ENCODE results near the gene SNX22.

- TF ChIP-seq CTCF (IDR thresholded peaks at IDR 0.05) (no peak), POLR2A (IDR thresholded peaks at IDR 0.05) (no peak), POLR2AphosphoS5 (IDR thresholded peaks at IDR 0.05) (no peak)
Measured at GRCh38 chr15:64197425-64197824, 45.9 kb downstream of the SNX22 start.

Data from breast epithelium (tissue), 3 donors.